Keratinocyte (primary cell): ENCODE measurements around the gene C9orf43. TPM values are rescaled to one million over a fixed set of nuclear protein-coding genes. Genes with fewer than 3 reads are reported as not detected.

Experiments
- DNase-seq: peaks from one replicate; pipeline ENCODE4 v3.0.0-alpha.2; 2011; ENCODE audit warnings: low read depth, missing footprints, low spot score
- FAIRE-seq: peaks from 2 replicates; lab custom pipeline; 2011; peaks lifted over from hg19 to GRCh38; lab: Jason Lieb, UNC
- H2AFZ ChIP-seq: 2 replicates; pipeline ENCODE4 v1.6.0; 2012; ENCODE audit warnings: low read length, control low read depth, inconsistent platforms; ENCODE audit not compliant: control insufficient read depth
- H3K27ac ChIP-seq: 2 replicates; pipeline ENCODE4 v1.5.1; 2011; ENCODE audit warnings: low read length; ENCODE audit not compliant: control insufficient read depth, insufficient read depth
- H3K27me3 ChIP-seq: 3 replicates; pipeline ENCODE4 v1.6.0; 2011; ENCODE audit warnings: low read length; ENCODE audit not compliant: control insufficient read depth, insufficient read depth; ENCODE audit errors: extremely low read depth
- H3K36me3 ChIP-seq, 2 experiments: 2 replicates in 1 of 2; 3 replicates in 1 of 2; pipeline ENCODE4 v1.5.1; 2011; ENCODE audit warnings: low read length in 2 of 2, mild to moderate bottlenecking in 1 of 2; ENCODE audit not compliant: control insufficient read depth in 2 of 2, insufficient read depth in 2 of 2; ENCODE audit errors: extremely low read depth in 1 of 2
- H3K4me1 ChIP-seq: 3 replicates; pipeline ENCODE4 v1.5.1; 2011; ENCODE audit warnings: low read length; ENCODE audit not compliant: control insufficient read depth, insufficient read depth; ENCODE audit errors: extremely low read depth
- H3K4me2 ChIP-seq: 3 replicates; pipeline ENCODE4 v1.6.0; 2011; ENCODE audit warnings: low read depth, low read length; ENCODE audit not compliant: control insufficient read depth, insufficient read depth; ENCODE audit errors: extremely low read depth
- H3K4me3 ChIP-seq, 3 experiments: fragments of 200-600 bp in 1 of 3; sonication (generic) in 1 of 3; 2 replicates in 2 of 3; 3 replicates in 1 of 3; pipeline ENCODE4 v1.5.1; 2011 to 2016; ENCODE audit warnings: low read length in 3 of 3, mild to moderate bottlenecking in 3 of 3, control low read depth in 2 of 3, inconsistent platforms in 1 of 3, low read depth in 1 of 3, mixed read lengths in 1 of 3, mixed run types in 1 of 3, moderate library complexity in 1 of 3; ENCODE audit not compliant: control insufficient read depth in 2 of 3, insufficient read depth in 2 of 3; ENCODE audit errors: extremely low read depth in 1 of 3
- H3K79me2 ChIP-seq: 2 replicates; pipeline ENCODE4 v1.6.0; 2012; ENCODE audit warnings: low read length; ENCODE audit not compliant: control insufficient read depth, insufficient read depth
- H3K9ac ChIP-seq: 3 replicates; pipeline ENCODE4 v1.6.0; 2011; ENCODE audit warnings: low read length; ENCODE audit not compliant: control insufficient read depth, insufficient read depth; ENCODE audit errors: extremely low read depth
- H3K9me1 ChIP-seq: 3 replicates; pipeline ENCODE4 v1.6.0; 2011; ENCODE audit warnings: low read length; ENCODE audit not compliant: control insufficient read depth, insufficient read depth; ENCODE audit errors: extremely low read depth
- H3K9me3 ChIP-seq: 2 replicates; pipeline ENCODE4 v1.5.1; 2012; ENCODE audit warnings: low read depth, low read length; ENCODE audit not compliant: control insufficient read depth
- H4K20me1 ChIP-seq: 3 replicates; pipeline ENCODE4 v1.6.0; 2011; ENCODE audit warnings: low read length; ENCODE audit not compliant: control insufficient read depth, insufficient read depth; ENCODE audit errors: extremely low read depth
- CTCF ChIP-seq, 3 experiments: IDR thresholded peaks in 1 of 3; conservative IDR thresholded peaks in 1 of 3; optimal IDR thresholded peaks in 1 of 3; 2 replicates in 2 of 3; 3 replicates in 1 of 3; pipeline versions ENCODE3 to v1.5.1; 2011; ENCODE audit warnings: low read length in 3 of 3, mild to moderate bottlenecking in 3 of 3, moderate library complexity in 2 of 3, control low read depth in 1 of 3, inconsistent platforms in 1 of 3; ENCODE audit not compliant: insufficient read depth in 2 of 3; ENCODE audit errors: extremely low read depth in 1 of 3
- EZH2 ChIP-seq: IDR thresholded peaks from one replicate; pipeline ENCODE4 v1.6.1; 2012; ENCODE audit warnings: inconsistent platforms, mild to moderate bottlenecking, low read length, moderate library complexity
- dilution Hi-C: fragments of 300-500 bp; cut with MboI; formaldehyde crosslinking; loops from one replicate; pipeline ENCODE4 v1.7.0; 2020; ENCODE audit warnings: low sequenced_read_pairs; ENCODE audit not compliant: extremely low pct_ligation_motif_present
- polyA plus RNA-seq, 5 experiments: library from polyadenylated mRNA; depleted of rRNA in 3 of 5; stranded (reverse) in 3 of 5; stranded (forward) in 1 of 5; unstranded in 1 of 5; fragments of >200 nt; gene quantifications; 1 replicate in 1 of 5; 2 replicates in 3 of 5; 3 replicates in 1 of 5; pipeline versions ENCODE4 v1.2.1 to v1.2.3, GENCODE V29; 2011 to 2012; ENCODE audit warnings: missing spikeins in 2 of 5, low read depth in 1 of 5, low replicate concordance in 1 of 5

Gene C9orf43
- polyA plus RNA-seq, 1 donor (not counting 4 experiments of a cell fraction or from before 2014, with no cell fraction given) = 0.75 TPM

DNA sequence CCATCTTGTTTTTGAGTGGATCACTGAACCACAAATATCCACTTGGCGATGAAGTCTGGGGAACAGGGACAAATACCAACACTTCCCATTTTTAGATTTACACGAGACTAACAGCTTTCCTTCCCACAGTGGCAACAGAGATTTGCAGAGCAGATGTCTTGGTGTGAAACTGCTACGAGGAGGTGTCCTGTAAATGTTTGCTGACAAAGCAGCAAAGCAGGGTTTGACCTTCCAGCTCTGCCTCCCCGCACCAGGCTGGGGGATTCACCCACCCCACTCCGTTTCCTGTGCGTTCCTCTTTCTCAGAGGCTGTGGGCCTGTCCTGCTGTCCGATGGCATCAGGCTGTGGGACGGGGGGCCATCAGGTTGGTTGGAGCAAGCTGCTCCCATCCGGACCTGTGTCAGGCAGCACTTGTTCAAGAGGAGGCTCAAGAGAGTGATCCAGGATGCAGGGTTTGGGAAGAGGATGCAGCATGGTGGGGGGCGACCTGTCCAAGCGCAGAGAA is 52.3 kb downstream of the C9orf43 start:
- Histone ChIP-seq H3K79me2 (no peaks in the 10 kb centered on the region), H4K20me1 (no peaks in the 10 kb centered on the region), H3K4me2 (no peak overlapping the region), H3K9me1 (no peaks in the 10 kb centered on the region), H3K4me3 (no peak overlapping the region), H2AFZ (no peak overlapping the region), H3K36me3 (no peaks in the 10 kb centered on the region), H3K9ac (no peak overlapping the region), H3K27me3 (peaks cover 27% of the 10 kb centered on the region), H3K9me3 (no peaks in the 10 kb centered on the region), H3K4me1 (no peaks in the 10 kb centered on the region), H3K27ac (no peak overlapping the region)
- dilution Hi-C loops = no loop called here
- TF ChIP-seq CTCF (optimal IDR thresholded peaks at IDR 0.05 in 1 of 3, IDR thresholded peaks at IDR 0.05 in 1 of 3, conservative IDR thresholded peaks at IDR 0.05 in 1 of 3; ENCODE audit: extremely low read depth in 1 of 3, insufficient read depth in 2 of 3, low read length in 3 of 3) (no peak), EZH2 (no peak)
- DNase-seq (no peak), FAIRE-seq (no peak)

GRCh38 chr9:113463418-113464285 is 53.1 kb downstream of the C9orf43 start, which contains the start of gene RGS3:
Gene RGS3 (plus strand): TSS chr9:113463727. CDS start chr9:113463803, 76 bp downstream.
- dilution Hi-C loops = no loop called here
- TF ChIP-seq EZH2 (peak; percentile 71), CTCF (optimal IDR thresholded peaks at IDR 0.05 in 1 of 3, IDR thresholded peaks at IDR 0.05 in 1 of 3, conservative IDR thresholded peaks at IDR 0.05 in 1 of 3; ENCODE audit: extremely low read depth in 1 of 3, insufficient read depth in 2 of 3, low read length in 3 of 3) (peak in 1 of 3 experiments; percentile 5)
- H3K36me3 ChIP-seq = no peaks in the 10 kb centered on the region
- no peaks in the 10 kb centered on the region for H3K9me3 ChIP-seq
- peak within 1 kb of the TSS; percentile 11 for H2AFZ ChIP-seq
- H3K27ac ChIP-seq = no peak within 1 kb of the TSS
- H3K9ac ChIP-seq = no peak within 1 kb of the TSS
- no peak for FAIRE-seq
- H4K20me1 ChIP-seq = no peaks in the 10 kb centered on the region
- no peak within 1 kb of the TSS for H3K4me3 ChIP-seq
- no peaks in the 10 kb centered on the region for H3K4me1 ChIP-seq
- peak within 1 kb of the TSS; percentile 63 for H3K4me2 ChIP-seq
- H3K9me1 ChIP-seq = no peaks in the 10 kb centered on the region
- DNase-seq = no peak
- H3K27me3 ChIP-seq = peaks cover 27% of the 10 kb centered on the region
- H3K79me2 ChIP-seq = no peaks in the 10 kb centered on the region
